Gastroesophageal sphincter (tissue), 3 donors: ENCODE measurements around the gene MTMR11.

ENCODE experiments used
- CTCF ChIP-seq, 4 experiments: fragments of 200-600 bp in 2 of 4; fragments of 450-650 bp in 2 of 4; sonication (generic) in 1 of 4; IDR thresholded peaks; one replicate each; pipeline ENCODE4 v1.5.1; 2017 to 2019; ENCODE audit warnings: antibody characterized with exemption in 4 of 4, mild to moderate bottlenecking in 2 of 4, moderate library complexity in 2 of 4
- EP300 ChIP-seq: sonication (generic); formaldehyde crosslinking; IDR thresholded peaks from one replicate; pipeline ENCODE4 v1.6.1; 2017; ENCODE audit warnings: antibody characterized with exemption, mild to moderate bottlenecking
- POLR2A ChIP-seq, 2 donors: fragments of 450-650 bp; IDR thresholded peaks; one replicate each; pipeline ENCODE4 v1.6.1; 2017; ENCODE audit warnings: antibody characterized with exemption in 2 of 2, mild to moderate bottlenecking in 2 of 2, moderate library complexity in 1 of 2

- TF ChIP-seq CTCF (IDR thresholded peaks at IDR 0.05), result no peak
- no peak for TF ChIP-seq EP300
- TF ChIP-seq POLR2A (IDR thresholded peaks at IDR 0.05), result no peak
Measured at GRCh38 chr1:149914545-149914944, 22.1 kb downstream of the MTMR11 start.
